ENCODE measurements around the gene ASGR1. TPM values are rescaled to one million over a fixed set of nuclear protein-coding genes. Genes with fewer than 3 reads are reported as not detected.
A peak's percentile ranks its signal among the peaks of the same experiment; 100 is the strongest.

ASGR1 gene
- total RNA-seq, 1 experiment from 2014 or later = 1.3 TPM

GRCh38 chr17:7133916-7134315, 45.3 kb downstream of the ASGR1 start:
- no TSS peak for BruUV-seq (replicated peaks)
- no peak for ATAC-seq

GRCh38 chr17:7133424-7133823, 45.7 kb downstream of the ASGR1 start:
- no peaks in the 10 kb centered on the region; the same call in 1 of the 2 replicates for H3K4me1 ChIP-seq (ENCODE audit: control insufficient read depth, insufficient read depth, low read length)
- H3K27ac ChIP-seq (ENCODE audit: low read length) = 0 out of 2 replicates have a peak overlapping the region, but pooled peaks have one; percentile 51
- POLR2A ChIA-PET = interaction anchor here (0.5 kb wide), 1 partner anchor 17 kb away, joined by 3 read pairs; no protein-coding TSS in a partner anchor
- no peaks in the 10 kb centered on the region for H3K9me3 ChIP-seq (ENCODE audit: control insufficient read depth, insufficient read depth, low read depth, low read length)
- TF ChIP-seq, protein P1, sequence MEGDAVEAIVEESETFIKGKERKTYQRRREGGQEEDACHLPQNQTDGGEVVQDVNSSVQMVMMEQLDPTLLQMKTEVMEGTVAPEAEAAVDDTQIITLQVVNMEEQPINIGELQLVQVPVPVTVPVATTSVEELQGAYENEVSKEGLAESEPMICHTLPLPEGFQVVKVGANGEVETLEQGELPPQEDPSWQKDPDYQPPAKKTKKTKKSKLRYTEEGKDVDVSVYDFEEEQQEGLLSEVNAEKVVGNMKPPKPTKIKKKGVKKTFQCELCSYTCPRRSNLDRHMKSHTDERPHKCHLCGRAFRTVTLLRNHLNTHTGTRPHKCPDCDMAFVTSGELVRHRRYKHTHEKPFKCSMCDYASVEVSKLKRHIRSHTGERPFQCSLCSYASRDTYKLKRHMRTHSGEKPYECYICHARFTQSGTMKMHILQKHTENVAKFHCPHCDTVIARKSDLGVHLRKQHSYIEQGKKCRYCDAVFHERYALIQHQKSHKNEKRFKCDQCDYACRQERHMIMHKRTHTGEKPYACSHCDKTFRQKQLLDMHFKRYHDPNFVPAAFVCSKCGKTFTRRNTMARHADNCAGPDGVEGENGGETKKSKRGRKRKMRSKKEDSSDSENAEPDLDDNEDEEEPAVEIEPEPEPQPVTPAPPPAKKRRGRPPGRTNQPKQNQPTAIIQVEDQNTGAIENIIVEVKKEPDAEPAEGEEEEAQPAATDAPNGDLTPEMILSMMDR (IDR thresholded peaks at IDR 0.05) = peak; percentile 70
- TF ChIP-seq POLR2AphosphoS5 (IDR thresholded peaks at IDR 0.05; ENCODE audit: low read depth, low read length) = no peak
- BruUV-seq (replicated peaks) = no TSS peak
- no peak for DNase-seq (ENCODE audit: low read depth, low spot score)
- in situ Hi-C loops (cut with HindIII; ENCODE audit: low pct_unique_long_range_greater_than_20kb, low sequenced_read_pairs) = no loop called here
- H3K36me3 ChIP-seq (ENCODE audit: control insufficient read depth, insufficient read depth, low read length) = no peaks in the 10 kb centered on the region
- CTCF ChIA-PET = interaction anchor here (0.5 to 2.1 kb wide), 4 partner anchors 43 to 231 kb away, joined by 3 to 13 read pairs (median 6); no protein-coding TSS in a partner anchor
- no peak for ATAC-seq
- H3K4me3 ChIP-seq (ENCODE audit: low read depth in 2 of 2, low read length in 2 of 2) = no peak overlapping the region
- no peaks in the 10 kb centered on the region for H3K27me3 ChIP-seq (ENCODE audit: control insufficient read depth, insufficient read depth, low read length)
- intact Hi-C loops (cut with micrococcal nuclease; ENCODE audit: unreplicated experiment) = no loop called here

More at GRCh38 chr17:7133916-7134315, 45.3 kb downstream of the ASGR1 start:
- Histone ChIP-seq H3K27ac (ENCODE audit: low read length) (0 out of 2 replicates have a peak overlapping the region, but pooled peaks have one; percentile 51), H3K4me3 (ENCODE audit: low read depth in 2 of 2, low read length in 2 of 2) (no peak overlapping the region), H3K9me3 (ENCODE audit: control insufficient read depth, insufficient read depth, low read depth, low read length) (no peaks in the 10 kb centered on the region), H3K27me3 (ENCODE audit: control insufficient read depth, insufficient read depth, low read length) (no peaks in the 10 kb centered on the region), H3K4me1 (ENCODE audit: control insufficient read depth, insufficient read depth, low read length) (no peaks in the 10 kb centered on the region; the same call in 1 of the 2 replicates), H3K36me3 (ENCODE audit: control insufficient read depth, insufficient read depth, low read length) (no peaks in the 10 kb centered on the region)
- ChIA-PET POLR2A (no interaction called here), CTCF (interaction anchor here (0.6 to 2.1 kb wide), 3 partner anchors 81 to 231 kb away, joined by 5 to 13 read pairs (median 6); no protein-coding TSS in a partner anchor)
- no peak for DNase-seq (ENCODE audit: low read depth, low spot score)
- in situ Hi-C loops (cut with HindIII; ENCODE audit: low pct_unique_long_range_greater_than_20kb, low sequenced_read_pairs) (no loop called here), intact Hi-C loops (cut with micrococcal nuclease; ENCODE audit: unreplicated experiment) (no loop called here)
- TF ChIP-seq TCF7L2 (IDR thresholded peaks at IDR 0.05; ENCODE audit: low read depth, low read length) (no peak), SIN3A (IDR thresholded peaks at IDR 0.05; ENCODE audit: borderline replicate concordance, insufficient read depth, low read depth, low read length) (no peak), POLR2AphosphoS5 (IDR thresholded peaks at IDR 0.05; ENCODE audit: low read depth, low read length) (no peak)
- TF ChIP-seq, protein P2, sequence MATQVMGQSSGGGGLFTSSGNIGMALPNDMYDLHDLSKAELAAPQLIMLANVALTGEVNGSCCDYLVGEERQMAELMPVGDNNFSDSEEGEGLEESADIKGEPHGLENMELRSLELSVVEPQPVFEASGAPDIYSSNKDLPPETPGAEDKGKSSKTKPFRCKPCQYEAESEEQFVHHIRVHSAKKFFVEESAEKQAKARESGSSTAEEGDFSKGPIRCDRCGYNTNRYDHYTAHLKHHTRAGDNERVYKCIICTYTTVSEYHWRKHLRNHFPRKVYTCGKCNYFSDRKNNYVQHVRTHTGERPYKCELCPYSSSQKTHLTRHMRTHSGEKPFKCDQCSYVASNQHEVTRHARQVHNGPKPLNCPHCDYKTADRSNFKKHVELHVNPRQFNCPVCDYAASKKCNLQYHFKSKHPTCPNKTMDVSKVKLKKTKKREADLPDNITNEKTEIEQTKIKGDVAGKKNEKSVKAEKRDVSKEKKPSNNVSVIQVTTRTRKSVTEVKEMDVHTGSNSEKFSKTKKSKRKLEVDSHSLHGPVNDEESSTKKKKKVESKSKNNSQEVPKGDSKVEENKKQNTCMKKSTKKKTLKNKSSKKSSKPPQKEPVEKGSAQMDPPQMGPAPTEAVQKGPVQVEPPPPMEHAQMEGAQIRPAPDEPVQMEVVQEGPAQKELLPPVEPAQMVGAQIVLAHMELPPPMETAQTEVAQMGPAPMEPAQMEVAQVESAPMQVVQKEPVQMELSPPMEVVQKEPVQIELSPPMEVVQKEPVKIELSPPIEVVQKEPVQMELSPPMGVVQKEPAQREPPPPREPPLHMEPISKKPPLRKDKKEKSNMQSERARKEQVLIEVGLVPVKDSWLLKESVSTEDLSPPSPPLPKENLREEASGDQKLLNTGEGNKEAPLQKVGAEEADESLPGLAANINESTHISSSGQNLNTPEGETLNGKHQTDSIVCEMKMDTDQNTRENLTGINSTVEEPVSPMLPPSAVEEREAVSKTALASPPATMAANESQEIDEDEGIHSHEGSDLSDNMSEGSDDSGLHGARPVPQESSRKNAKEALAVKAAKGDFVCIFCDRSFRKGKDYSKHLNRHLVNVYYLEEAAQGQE (IDR thresholded peaks at IDR 0.05; ENCODE audit: insufficient read depth in 1 of 2, low read depth in 2 of 2, low read length in 1 of 2) = no peak
- TF ChIP-seq, protein P1 (IDR thresholded peaks at IDR 0.05) = no peak
